Sigmoid colon (tissue), 4 donors: Measurements from ENCODE around the gene VANGL1.

Source experiments
- CTCF ChIP-seq, 4 experiments: fragments of 450-650 bp in 3 of 4; fragments of 200-600 bp in 1 of 4; IDR thresholded peaks; one replicate each; pipeline ENCODE4 v1.5.1; 2016 to 2019; ENCODE audit warnings: antibody characterized with exemption in 4 of 4, mild to moderate bottlenecking in 3 of 4, moderate library complexity in 2 of 4
- EP300 ChIP-seq, 4 donors: sonication (generic); formaldehyde crosslinking; IDR thresholded peaks; one replicate each; pipeline ENCODE4 v1.6.1; 2017; ENCODE audit warnings: antibody characterized with exemption in 4 of 4
- POLR2AphosphoS5 ChIP-seq, 4 donors: sonication (generic); formaldehyde crosslinking; IDR thresholded peaks; one replicate each; pipeline ENCODE4 v1.6.1; 2017; ENCODE audit warnings: antibody characterized with exemption in 4 of 4

GRCh38 chr1:115669002-115669673 lies 27.4 kb downstream of the VANGL1 start:
- no peak for TF ChIP-seq CTCF (IDR thresholded peaks at IDR 0.05)
- TF ChIP-seq EP300 (IDR thresholded peaks at IDR 0.05): no peak
- TF ChIP-seq POLR2AphosphoS5 (IDR thresholded peaks at IDR 0.05): no peak
